HG02840 (cell line): ENCODE results near the gene ZDHHC24.

ENCODE experiments used
- ATAC-seq: cut with Tn5 transposase; IDR thresholded peaks from one replicate; pipeline ENCODE4 v1.9.1; 2021; ENCODE audit warnings: mild to moderate bottlenecking, moderate library complexity, moderate number of reproducible peaks; ENCODE audit not compliant: unreplicated experiment, low FRiP score

ZDHHC24 gene

DNA sequence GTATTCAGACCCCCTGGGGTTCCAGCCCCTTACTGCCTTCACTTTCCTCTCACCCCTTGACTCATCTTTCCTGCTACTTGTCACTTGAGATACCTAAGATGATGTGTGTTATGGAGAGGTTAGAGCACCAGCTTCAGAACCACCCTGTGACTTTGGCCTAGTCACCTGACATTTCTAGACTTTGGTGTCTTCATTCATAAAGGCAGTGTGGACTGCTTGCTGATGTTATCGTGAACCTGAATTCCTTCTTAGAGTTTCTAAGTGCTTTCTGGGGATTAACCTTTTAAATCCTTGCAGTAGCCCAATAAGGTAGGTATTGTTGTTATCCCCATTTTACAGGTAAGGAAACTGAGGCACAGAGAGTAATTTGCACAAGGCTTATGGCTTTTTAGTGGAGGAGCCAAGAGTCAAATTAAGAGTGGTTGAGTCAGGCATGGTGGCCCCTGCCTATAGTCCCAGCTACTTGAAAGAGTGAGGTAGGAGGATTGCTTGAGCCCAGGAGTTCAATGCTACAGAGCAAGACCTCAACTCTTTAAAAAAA, 40.5 kb downstream of the ZDHHC24 start:
- ATAC-seq, result no peak

DNA sequence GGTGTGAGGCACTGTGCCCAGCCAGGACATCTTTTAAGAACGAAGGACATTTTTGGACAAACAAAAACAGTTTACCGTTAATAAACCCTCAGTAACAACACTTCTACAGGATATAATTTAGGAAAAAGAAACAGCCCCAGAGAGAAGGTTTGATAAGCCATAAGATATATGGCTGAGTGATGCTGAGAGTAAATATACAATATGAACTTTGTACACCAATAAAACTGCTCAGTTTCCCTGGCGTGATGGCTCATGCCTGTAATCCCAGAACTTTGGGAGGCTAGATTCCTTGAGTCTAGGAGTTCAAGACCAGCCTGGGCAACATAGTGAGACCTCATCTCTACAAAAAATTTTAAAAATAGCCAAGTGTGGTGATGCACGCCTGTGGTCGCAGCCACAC, 47.3 kb downstream of the ZDHHC24 start:
- no peak for ATAC-seq

DNA sequence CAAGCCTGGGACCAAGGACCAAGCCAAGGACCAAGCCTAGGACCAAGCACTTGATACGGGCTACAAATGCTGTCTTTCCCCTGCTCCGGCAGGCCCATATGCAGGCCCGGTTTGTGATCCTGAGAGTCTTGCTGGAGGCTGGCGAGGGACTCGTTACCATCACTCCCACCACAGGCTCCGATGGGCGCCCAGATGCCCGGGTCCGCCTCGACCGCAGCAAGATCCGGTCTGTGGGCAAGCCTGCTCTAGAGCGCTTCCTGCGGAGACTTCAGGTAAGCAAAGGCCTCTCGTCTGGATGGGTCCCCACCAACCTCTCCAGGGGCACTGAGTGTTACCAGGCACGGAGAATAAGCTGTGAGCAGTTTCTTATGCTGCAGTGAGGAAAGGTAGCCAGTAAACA, 48.6 kb downstream of the ZDHHC24 start:
- ATAC-seq, result no peak

DNA sequence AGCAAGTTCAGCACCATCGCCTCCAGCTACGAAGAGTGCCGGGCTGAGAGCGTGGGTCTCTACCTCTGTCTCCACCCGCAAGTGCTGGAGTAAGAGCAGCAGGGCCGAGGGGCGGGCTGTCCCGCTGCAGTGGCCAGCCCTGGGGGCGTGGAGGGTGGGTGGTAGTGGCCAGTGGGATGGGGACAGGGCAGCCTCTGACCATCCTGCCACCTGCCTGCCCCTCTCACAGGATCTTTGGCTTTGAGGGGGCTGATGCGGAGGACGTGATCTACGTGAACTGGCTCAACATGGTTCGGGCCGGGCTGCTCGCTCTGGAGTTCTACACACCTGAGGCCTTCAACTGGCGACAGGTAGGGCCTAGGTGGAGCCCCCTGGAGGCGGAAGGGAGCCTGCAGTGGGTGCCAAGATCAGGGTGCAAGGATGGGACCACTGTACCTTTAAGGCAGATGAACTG, 50.4 kb downstream of the ZDHHC24 start:
- ATAC-seq, result no peak

DNA sequence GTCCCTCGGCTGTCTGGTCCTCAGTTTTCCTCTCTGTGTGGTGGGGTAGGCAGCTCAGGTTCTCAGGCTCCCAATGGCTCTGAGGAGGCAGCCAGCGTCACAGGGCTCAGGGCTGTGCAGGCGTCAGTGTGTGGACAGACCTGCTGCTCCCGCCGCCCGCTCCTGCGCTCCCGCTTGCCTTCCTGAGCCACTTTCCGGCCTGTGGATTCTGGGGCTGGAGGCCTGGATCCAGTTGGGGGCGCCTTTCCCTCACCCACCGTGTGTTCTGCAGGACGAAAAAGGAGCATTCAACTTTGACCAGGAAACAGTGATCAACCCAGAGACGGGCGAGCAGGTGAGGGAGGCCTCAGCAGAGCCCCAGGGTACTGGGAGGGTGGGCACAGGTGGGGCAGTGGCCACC, 50.9 kb downstream of the ZDHHC24 start:
- no peak for ATAC-seq

DNA sequence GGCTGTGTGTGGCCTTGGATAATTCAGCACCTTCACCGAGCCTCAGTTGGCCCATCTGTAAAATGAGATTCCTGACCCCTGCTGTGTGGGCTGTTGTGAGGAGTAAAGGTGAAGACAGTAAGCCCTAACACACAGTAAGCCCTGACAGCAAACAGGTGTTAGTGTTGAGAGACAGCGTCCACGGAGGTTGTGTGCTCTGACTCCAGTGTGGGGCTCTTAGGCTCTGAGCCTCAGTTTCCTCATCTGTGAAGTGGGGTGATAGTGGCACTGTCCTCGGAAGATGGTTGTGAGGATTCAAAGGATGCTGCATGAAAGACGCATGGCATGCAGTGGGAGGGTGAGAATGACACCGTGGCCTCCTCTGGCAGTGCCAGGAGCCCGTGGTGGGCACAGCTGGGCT, 51.4 kb downstream of the ZDHHC24 start:
- no peak for ATAC-seq

DNA sequence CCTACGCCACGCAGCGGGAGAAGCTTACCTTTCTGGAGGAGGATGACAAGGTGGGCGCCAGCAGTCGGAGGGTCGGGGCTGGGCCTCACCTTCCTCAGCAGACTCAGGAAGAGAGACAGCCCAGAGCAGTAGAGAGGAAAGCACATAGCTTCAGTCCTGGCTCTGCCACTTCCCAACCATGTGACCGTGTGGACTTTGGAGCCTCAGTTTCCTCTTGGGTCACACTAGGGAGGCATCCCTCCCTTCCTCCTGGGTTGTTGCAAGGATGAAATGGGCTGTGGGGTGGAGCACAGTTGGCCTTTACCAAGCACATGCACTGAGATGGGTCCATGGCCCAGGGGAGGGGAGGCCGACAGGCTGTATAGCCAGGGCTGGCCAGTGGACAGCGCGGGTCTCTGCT, 52.7 kb downstream of the ZDHHC24 start:
- no peak for ATAC-seq

DNA sequence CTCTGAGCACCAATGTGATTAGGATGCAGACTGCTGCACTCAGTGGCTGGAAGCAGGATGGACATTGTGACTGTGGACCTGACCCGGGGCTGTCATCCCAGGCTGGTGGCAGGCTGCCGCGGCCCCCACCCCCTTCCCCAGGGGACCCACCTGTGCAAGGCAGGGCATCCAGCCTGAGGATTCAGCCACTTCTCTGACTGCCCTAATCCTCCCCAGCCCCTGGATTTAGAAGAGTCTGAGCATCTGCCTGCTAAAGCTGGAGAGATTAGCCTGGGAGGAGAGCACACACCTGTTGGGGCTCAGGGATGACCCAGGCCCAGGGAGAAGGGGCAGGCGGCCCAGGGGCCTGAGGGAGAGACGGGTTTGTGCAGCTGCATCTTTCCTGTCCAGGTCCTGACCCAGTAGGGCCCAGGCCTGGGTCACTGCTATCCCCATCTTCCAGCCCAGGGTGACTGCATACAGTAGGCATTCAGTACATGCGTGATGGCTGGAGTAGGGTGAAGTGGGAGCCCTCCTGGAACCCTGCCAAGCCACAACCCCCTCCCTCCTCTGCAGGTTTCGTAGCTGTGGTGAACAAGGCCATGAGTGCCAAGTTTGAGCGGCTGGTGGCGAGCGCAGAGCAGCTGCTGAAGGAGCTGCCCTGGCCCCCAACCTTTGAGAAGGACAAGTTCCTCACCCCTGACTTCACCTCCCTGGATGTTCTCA, 53.5 kb downstream of the ZDHHC24 start:
- no peak for ATAC-seq

DNA sequence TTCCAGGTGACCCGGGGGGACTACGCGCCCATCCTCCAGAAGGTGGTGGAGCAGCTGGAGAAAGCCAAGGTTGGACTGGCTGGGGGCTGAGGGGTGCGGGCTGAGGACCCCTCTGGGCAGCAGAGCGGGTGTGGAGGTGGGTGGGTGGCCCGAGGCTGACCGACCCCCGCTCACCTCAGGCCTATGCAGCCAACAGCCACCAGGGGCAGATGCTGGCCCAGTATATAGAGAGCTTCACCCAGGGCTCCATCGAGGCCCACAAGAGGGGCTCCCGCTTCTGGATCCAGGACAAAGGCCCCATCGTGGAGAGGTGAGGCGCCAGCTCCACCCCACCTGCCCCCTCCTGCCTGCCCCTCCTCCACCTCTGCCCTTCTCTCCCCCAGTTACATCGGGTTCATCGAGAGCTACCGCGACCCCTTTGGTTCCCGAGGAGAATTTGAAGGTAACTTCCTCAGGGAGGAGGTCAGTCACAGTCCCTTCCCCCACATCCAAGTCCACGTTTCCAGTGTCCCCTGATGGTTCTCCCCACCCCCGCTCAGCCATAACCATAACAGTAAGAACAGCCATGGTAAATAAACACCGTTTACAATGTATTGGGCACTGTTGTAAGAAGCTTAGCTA, 54.4 kb downstream of the ZDHHC24 start:
- ATAC-seq, result no peak

DNA sequence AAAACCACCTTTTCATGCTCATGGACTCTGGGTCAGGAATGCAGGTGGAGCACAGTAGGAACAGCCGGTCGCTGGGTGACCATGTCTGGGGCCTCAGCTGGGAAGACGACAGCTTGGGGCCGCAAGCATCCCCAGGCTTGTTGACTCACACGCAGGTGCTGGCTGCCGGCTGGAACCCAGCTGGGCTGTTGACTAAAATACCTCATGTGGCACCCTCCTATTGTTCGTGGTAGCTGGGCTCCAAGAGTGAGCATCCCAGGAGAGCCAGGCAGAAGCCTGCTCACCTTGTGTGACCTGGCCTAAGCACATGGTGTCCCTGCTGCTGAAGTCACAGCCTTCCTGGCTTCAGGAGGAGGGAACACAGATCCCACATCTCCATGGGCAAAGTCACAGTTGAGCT, 56.2 kb downstream of the ZDHHC24 start:
- ATAC-seq, result no peak

DNA sequence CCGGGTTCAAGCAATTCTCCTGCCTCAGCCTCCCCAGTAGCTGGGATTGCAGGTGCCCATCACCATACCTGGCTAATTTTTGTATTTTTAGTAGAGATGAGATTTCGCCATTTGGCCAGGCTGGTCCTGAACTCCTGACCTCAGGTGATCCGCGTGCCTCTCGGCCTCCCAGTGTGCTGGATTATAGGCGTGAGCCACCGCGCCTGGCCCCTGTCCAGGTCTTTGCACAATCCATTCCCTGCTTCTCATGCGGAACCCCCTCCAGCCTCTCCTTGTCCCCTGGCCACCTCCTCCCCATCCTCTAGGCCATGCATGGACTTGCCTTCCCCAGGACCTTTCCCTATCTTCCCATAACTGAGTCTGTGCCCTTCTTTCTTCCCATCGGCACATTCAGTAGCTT, 56.9 kb downstream of the ZDHHC24 start:
- no peak for ATAC-seq

DNA sequence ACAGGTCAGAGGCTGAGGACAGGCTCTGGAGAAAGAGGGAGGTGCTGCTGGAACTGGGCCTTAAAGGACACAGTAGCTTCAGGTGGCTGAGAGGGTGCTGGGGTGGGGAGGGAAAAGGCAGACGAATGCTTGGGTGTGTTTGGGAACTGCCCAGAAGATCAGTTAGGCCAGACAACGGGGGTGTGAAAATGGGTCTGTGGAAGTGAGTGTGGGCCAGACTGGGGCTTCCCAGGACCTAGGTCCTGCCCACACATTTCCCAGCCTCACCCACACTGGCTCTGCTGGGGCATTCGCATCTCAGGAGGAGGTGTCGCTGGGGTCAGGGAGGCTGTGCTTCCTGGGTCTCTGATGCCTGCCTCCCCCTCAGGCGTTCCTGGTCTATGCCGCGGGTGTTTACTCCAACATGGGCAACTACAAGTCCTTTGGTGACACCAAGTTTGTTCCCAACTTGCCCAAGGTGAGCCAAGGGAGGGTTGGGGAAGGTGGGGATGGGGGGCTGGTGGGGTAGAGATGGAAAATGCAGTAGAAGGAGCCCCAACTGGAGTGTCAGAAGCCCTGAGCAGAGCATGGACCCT, 61.0 kb downstream of the ZDHHC24 start:
- ATAC-seq, result no peak

DNA sequence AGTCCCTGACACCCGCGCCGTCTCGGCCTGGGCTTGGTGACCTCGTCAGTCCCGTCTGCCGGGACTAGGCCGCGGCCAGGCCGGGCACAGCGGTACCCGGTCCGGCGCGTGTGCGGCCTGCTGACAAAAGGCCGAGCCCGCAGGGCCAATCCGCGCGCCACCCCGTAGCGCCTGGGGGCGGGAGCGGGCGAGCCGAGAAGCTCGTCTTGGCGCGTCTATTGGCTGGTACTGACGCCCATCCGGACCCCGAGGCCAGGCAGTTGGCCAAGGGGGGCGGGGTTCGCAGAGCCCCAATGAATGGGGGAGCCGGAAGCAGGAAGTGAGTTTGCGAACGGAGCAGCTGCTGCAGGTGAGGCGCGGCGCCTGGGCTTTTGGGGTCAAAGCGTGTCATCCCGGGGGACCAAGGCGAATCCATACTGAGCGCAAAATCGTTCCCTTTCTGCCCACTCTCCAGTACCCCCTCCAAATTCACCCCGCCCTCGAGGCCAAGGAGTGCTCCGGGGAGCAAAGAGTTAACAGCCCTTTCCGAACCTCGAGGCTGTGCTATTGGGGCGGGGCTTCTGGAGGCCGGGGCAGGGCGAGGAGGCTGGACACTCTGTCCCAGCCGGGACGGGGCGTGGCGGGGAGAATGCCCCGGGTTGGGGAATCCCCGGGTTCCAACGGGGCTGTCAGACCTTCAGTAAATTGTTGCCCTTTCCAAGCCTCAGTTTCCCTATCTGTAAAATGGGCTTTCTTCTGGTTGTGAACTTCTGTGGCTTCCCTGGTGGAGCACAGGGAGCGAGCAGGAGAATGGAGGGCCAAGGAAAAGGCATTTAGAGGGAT, 65.5 kb downstream of the ZDHHC24 start, which contains the start of gene DPP3:
TSS of gene DPP3 (plus strand) at position 318 of the 822 bp plus-strand sequence. CDS start 1,767 bp downstream, outside the sequence.
- peak; percentile 89 for ATAC-seq

DNA sequence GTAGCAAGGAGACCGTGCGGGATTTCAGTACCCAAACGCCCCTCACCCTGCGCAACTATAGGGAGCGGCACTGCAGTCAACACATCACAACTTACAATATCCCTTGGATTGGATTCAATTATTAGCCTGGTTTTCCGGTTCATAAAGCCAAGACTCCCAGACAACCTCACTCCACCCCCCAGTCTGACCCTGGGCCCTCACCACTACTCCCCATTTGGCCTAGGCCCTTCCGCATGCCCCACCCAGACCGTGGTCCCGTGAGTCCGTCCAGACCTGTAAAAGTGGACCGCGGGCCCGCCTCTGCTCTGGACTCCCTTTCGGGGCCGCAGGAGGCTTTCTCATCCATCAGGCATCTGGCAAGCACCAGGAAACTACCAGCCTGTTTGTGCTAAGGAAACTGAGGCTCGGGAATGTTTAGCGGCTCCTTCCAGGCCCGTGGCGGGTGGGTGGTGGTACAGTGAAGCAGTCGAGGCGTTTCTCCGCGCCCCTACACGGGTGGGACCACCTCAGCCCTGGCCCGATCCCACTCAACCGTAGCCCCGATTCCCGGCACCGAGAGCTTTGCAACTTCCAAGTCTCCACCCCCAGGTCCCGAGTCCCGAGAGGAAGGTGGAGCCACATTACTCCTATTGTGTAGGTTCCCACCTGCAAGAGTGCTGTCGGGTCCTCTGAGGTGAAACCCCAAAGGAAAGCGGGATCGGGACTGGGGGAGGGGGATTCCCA, 66.3 kb downstream of the ZDHHC24 start:
- ATAC-seq, result no peak

DNA sequence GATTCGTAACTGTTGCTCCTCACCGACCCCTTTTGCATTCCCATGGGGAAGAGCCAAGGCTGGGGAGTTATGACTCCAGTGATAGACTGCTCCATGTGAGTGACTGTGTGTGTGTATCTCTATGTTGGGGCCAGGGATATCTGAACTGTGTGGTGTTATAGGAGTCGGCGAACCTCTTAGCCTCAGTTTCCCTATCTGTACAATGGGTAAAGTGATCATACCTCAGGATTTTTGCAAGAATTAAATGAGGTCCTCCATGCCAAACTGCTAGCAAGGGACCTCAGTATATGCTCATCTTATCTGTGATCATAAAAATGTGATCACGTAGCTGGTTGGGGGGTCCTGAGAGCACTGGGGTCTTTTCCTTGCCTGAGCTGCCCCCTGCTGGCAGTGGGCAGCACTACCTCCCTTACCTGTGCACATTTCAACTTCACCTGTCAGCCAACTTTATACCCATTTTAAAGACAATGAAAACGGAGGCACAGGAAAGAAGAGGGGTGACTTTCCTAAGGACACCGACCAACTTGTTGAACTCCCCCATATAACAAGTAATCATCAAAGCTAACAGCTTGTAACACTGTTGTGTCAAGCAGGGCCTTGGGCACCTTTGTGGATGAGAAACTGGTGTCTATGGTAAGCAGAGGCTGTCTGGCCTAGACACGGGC, 67.0 kb downstream of the ZDHHC24 start:
- no peak for ATAC-seq

DNA sequence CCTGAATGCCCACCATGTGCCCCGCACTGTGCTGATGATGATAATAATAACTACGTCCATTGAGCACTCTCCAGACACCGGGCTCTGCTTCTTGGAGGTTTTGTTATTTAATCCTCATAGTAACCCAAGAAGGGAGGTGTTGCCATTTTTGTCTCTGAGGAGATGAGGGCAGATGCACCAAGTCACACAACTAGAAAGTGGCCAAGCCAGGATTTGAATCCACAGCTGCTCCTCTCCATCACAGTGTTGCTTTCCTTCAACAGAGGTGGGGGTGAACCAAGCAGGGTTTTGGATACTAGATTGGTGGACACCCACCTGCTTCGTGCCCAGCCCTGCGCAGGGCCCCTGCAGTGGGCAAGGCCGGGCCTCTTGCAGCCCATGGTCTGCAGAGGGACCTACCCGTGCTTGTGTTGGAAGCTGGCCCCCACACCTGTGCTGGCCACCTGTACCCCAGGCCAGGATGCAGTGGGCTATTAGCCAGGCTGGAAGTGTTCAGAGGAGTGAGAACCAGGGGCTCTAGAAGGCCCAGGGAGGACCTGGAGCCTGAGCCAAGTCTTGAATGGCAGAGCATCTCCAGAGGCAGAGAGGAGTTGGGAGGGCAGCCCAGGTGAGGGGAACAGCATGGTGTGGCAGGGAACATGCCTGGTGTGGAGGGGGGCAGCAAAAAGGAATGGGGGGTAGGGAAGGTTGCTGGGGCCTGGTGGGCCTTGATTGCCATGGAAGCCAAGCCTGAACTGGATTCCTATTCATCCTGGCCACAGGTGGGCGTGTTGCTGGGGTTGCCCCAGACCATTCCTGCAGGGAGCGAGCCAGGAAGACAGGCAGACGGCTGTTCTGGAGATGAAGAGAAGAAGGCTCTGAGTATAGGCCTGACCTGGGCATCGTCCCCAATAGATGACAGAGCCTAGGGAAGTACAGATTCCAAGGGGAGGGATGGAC, 68.3 kb downstream of the ZDHHC24 start:
- ATAC-seq, result no peak

DNA sequence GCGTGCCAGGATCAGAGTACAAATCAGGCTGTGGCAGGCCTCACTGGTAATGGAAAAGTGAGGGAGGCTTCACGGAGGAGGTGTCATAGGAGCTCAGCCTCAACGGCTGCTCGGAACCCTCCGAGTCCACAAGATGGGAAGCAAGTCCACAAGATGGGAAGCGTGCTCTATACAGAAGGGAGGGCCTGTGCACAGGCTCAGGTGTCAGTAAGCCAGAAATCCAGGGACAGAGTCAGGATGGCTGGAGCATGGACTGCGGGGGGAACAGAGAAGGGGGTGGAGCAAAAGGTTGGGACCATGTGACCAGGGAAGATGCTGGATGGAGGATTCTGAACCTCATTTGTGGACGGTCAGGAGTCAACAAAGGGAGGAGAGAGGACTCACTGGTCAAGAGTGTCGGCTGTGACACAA, 69.0 kb downstream of the ZDHHC24 start:
- no peak for ATAC-seq

DNA sequence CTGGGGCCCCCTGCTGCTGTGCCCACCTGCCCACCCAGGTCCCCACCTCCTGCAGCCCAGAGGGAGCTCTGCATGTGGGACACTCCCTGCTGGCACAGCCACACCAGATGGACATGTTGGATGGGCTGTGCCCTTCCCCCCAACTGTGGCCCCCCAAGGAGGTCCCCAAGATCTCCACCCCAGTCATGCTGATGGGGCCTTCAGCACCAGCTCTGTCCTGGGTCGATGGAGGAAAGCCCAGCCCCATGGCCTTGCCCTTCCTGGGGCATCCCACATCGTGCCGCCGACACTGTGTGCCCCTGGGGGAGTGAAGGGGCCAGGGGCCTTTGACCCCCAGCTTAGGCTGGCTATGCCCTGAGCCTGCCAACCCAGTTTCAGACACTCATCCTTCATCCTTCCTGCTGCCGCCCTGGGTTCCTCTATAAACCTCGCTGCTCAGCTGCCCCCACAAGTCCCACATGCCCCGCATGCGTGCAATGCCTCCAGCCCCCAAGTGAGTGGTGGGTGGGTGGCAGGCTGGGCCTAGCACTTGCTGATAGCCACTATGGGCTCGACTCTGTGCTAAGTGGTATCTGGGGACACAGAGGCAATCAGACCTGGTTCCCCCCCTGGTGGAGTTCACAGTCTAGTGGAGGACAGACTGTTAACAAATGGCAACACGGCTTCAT, 69.5 kb downstream of the ZDHHC24 start:
- ATAC-seq, result no peak
